Activated gamma-delta T cell treated with Interleukin-2 at 50 U/mL for 16 hours (primary cell): ENCODE results near the gene RNF114.
"Not testable (repeated sequence)": the region's sequence is repeated elsewhere in the genome, so short reads cannot be mapped to it uniquely, and the experiment has no call there.

Source experiments
- DNase-seq: peaks from one replicate; pipeline ENCODE4 v3.0.0-alpha.2; 2020

The RNF114 gene, protein sequence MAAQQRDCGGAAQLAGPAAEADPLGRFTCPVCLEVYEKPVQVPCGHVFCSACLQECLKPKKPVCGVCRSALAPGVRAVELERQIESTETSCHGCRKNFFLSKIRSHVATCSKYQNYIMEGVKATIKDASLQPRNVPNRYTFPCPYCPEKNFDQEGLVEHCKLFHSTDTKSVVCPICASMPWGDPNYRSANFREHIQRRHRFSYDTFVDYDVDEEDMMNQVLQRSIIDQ

DNA sequence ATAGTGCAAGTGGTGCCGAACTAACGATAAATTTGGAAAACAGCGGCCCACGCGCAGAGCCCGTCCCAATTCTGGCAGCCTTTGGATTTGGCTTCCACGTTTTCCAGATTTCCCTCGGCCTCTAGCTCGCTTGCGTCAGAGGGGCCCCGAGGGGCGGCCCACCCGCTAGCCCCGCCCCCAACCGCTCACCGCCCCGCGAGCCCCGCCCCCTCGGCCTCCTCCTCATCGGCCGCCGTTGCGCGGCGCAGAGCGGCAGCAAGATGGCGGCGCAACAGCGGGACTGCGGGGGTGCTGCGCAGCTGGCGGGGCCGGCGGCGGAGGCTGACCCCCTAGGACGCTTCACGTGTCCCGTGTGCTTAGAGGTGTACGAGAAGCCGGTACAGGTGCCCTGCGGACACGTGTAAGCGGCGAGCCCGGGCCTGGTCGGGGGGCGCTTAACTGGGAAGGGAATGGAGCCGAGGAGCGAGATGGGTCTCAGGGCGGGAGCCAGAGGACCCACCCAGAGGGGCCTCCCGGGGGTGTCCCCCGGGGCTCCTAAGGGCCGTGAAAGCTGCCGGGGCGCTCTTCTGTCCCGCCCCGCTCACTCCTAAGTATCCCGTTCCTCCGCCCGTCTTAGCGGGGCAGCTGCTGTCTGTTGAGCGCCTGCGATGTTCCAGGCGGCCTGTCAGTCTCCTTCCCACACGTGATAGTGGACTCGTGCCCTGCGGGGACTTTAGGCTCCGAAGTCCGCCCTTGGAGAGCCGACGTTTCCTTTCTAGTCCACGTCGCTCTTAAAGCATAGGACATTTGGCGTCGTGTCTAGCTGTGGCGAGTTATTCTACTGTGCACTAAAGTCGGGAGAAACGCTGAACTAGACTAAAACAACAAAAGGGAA lies at the start of gene RNF114:
RNF114 (plus strand) TSS at position 245 of the 874 bp plus-strand sequence; CDS start at position 261, 16 bp downstream.
- DNase-seq = peak; percentile 90

DNA sequence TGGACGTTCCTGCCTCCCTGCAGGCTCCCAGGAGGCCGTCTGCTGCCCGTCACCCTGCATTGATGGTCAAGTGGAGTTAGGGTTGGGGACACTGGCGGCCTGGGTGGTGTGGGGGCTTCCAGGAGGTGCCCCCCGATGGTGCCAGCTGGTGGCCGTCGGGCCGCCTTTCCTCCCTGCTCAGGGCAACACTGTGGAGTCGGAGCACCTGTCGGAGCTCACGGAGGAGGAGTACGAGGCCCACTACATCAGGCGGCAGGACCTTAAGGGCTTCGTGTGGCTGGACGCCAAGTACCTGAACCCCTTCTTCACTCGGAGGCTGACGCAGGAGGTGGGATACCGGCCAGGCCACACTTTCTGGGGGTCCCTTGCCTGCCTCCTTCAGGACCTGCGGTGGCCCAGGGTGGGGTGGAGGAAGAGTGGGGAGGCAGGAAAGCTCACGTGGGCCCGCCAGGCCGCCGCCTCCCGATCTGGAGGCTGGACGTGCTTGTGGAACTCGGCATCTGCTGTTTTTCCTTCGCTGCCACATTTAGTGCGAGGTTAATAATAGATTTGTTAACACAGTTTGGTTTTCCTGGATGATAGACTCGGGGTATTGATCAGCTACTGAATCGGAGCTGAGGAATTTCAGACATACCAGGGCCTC lies 49.5 kb upstream of the RNF114 start:
- no peak for DNase-seq

DNA sequence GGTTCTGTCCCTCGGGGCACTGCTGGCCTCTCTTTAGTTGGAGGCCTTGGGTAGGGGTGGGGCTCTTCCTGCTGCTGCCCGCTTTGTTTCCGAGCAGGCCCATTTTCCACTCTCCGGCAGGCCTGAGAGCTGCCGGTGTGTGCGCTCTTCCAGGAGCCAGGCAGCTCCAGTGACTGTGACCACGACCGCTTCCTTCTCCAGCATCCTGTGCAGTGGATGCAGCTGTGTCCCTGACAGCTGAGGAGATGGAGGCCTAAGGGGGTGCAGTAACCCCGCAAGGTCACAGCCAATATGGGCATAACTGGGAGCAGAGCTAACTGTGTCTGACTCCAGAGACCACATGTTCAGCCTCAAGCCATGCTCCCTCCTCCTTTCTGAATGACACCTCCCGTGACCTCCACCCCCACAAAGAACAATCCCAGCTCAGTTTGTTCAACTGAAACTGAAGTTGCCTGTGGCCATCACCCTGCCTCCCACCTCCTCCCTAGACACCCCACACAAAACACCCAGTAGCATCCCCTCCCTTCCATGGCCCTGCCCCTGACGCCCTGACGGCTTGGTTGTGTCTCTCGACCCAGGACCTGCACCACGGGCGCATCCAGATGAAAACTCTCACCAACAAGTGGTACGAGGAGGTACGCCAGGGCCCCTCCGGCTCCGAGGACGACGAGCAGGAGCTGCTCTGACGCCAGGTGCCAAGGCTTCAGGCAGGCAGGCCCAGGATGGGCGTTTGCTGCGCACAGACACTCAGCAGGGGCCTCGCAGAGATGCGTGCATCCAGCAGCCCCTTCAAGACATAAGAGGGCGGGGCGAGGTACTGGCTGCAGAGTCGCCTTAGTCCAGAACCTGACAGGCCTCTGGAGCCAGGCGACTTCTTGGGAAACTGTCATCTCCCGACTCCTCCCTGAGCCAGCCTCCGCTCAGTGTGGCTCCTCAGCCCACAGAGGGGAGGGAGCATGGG lies 48.7 kb upstream of the RNF114 start:
- DNase-seq = no peak

DNA sequence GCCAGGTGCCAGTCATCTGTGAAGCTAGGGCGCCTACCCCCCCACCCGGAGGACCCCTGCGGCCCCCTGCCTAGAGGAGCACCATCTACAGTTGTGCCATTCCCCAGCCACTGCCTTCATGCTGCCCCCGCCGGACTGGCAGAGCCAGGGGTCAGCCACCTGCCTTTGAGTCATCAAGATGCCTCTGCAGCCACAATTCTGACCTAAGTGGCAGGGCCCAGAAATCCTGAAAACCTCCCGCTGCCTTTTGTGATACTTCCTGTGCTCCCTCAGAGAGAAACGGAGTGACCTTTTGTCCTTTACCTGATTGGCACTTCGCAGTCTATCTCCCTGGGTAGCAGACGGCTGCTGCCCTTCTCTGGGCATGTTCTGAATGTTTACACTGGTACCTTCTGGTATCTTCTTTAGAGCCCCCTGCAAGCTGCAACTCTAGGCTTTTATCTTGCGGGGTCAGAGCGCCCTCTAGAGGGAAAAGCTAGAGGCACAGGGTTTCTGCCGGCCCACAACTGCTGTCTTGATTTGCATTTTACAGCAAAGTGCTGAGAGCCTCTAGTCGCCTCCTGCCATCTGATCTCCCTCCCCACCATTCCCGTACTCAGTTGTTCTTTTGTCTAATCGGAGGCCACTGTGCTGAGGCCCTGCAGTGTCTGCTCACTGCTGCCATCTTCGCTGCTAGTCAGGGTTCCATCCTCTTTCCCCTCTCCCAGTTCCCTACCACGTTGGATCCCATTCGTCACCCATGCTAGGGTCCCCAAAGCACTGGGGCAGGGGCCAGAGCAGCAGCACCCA lies 47.8 kb upstream of the RNF114 start:
- peak; percentile 37 for DNase-seq

DNA sequence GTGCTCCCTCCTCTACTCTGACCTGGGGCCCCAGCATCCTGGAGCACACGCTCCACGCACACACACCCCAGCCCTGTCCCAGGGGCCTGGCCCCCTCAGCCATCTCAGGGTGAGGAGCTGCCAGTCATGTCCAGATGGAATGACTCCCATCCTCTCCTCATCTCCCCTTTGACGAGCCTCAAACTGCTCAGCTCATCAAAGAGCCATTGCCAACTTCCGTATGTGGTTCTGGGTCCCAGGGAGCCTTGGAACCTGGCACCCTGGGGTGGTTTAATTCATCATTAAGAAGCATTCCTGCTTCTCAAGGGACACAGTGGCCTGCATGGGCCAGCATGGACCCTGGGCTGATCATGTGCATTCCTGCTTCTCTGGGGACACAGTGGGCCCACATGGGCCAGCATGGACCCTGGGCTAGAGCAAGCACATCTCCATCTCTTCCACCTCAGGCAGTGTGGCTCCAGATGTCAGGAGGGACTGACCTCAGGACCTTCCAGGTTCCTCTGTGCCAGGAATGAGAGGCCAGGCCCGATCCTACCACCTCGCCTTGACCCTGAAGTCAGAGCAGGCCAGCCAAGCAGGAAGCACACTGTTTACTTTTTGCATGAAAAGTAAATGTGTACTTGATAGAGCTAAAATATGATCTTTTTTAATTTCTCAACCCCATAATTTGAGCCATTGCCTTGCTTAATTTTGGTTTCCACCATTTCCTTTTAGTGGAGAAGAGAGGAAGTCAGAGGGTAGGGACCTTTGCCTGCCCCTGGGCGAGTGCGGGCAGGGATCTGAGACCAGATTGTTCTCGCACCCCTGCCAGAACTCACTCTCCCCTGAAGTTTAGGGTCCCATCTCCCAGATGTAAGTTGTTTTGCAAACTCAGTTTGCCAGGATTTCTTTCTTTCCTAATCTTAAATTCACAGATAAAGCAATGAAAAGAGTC lies 46.9 kb upstream of the RNF114 start:
- no peak for DNase-seq

GRCh38 chr20:49889935-49890333 lies 46.3 kb upstream of the RNF114 start:
- DNase-seq = no peak

DNA sequence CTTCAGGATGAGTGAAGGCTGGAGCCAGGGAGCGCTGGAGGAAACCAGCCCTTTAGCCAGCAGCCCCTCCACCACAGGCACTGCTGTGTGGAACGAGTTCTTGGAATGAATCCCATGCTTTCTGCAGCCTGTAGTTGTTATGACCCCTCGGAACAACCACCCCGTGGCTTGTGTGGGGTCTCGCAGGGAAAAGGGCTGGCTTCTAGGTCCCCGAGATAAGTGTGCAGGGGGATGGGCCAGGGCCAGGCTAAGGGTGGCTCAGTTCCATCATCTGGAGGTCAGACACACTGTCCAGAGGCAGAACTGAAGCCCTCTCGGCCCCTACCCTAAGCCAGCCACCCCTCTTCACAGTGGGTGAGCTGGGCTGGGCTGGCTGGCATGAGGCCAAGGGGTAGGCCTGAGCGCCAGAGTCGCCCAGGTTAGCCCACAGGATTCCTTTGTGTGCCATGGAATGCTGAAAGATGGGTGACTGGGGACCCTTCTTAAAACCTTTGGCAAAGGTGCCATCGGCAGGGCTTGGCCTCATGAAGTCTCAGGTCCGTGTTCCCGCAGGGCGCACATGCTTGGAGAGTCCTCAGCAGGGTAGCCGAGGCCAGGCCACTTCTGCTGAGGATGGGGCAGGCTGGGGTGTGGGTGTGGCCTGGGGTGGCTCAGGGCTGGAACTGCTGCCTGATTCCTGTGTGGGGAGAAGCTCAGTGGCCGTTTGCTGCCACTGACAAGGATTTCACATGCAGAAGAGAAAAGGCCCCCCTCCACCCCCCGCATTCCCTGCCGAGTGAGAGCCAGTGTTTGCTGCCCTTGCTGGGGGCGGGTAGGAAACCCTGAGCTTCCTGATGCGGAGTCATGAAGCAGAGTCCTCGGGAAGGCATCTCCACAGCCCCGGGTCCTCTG lies 45.5 kb upstream of the RNF114 start:
- no peak for DNase-seq

GRCh38 chr20:49891476-49892110 lies 44.6 kb upstream of the RNF114 start:
- no peak for DNase-seq

DNA sequence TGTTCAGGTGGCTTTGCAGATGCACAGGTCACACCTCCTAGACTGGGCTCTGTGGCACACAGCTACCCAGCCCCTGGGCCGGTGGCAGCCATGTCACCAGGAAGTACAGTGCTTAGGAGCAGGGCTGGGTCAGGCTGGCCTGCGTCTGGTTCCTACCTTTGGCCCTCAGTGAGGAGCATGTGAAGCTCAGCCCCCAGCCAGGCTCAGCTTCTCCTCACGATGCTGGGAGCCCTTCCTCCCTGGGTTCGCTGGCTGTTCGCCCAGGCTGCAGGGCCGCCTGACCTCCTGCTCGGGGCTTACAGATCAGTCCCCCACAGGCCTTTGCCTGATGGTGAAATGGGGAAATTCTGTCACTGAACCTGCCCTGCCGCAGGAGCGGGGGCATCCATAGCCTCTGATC lies 43.9 kb upstream of the RNF114 start:
- DNase-seq = no peak

DNA sequence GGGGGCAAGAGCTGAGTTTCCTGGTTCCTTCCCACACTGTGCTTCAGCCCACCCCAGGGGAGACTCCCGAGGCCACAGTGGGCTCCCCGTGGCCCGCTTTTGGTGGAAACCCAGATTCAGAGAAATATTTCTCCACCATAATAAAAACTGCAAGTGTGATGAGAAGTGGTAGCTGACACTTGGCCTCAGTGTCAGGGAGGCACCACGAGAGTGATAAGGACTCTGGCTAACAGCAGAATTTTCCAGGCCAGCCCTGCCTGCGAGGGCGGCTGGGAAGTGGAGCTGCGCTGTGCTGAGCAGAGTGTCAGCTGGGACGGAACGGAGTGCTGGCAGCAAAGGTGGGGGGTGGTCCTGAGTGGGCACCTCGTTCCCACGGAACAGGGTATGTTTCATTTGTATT lies 43.4 kb upstream of the RNF114 start:
- no peak for DNase-seq

DNA sequence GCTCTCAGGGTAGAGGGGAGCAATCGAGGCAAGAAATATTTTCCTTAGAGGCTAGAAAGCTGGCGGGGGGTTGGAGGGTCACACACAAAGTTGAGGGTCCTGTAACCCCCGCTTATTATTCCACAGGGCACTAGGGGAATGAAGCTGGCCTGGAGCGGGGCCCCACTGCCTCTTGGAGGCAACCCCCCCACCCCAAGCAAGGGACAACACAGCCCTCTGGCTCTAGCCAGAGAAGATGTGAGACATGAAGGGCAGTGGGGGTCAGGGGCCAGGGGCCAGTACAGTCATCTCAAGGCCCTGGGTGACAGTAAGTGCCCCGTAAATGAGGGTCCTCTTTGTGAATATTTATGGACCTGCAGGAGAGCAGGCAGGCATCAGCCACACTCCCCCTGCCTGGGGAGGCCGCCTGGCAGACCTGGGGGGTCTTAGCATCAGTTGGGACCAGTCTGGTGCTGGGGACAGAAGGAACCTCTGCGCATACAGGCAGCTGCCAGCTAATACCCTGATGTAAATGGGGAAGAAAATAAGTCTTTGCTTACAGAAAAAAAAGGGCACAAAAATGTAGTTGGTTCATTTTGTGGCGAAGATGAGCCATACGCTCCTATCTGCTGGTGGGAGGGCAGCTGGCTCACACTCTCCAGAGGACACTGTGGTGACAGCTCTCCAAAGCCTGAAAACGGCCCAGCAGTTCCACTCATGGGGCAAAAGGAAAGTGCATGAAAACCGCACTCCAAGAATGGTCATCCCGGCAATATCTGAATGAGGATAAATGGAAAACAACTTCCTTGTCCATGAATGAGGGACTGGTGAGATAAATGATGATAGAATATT lies 42.7 kb upstream of the RNF114 start:
- DNase-seq = no peak

DNA sequence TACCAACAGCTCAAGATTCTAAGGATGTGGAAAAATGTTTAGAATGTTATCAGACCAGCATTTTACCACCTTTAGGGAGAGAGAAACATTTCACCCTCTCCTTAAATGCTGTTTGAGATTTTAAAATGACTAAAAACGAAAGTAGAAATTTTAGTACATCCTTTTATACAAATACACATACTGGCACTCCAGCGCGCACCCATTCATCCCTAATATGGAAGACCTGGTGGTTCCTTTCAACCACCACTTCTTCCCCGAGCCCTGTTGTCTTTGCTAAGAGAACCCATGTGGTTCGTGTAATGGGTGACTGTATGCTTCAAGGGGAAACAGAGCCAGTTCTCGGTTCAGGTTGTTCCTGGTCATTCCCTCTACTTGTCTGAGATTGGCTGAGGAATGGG lies 42.1 kb upstream of the RNF114 start:
- no peak for DNase-seq

- DNase-seq = not testable (repeated sequence)
These were observed 40.6 kb upstream of the RNF114 start for GRCh38 chr20:49895474-49896093.

- no peak for DNase-seq
These were observed 40.0 kb upstream of the RNF114 start for GRCh38 chr20:49896204-49896603.

- DNase-seq = no peak
These were observed 36.4 kb upstream of the RNF114 start for GRCh38 chr20:49899541-49900383.

GRCh38 chr20:49901588-49901987 lies 34.6 kb upstream of the RNF114 start:
- no peak for DNase-seq
